Measurements from ENCODE around the gene KCNK3.

GRCh38 chr2:26692279-26692896, at the start of gene KCNK3:
- TF ChIP-seq POLR2AphosphoS5 (IDR thresholded peaks at IDR 0.05) (peak; percentile 19), CTCF (IDR thresholded peaks at IDR 0.05; ENCODE audit: poor library complexity, severe bottlenecking) (no peak), REST (IDR thresholded peaks at IDR 0.05; ENCODE audit: borderline replicate concordance) (peak; percentile 59), EZH2 (IDR thresholded peaks at IDR 0.05; ENCODE audit: borderline replicate concordance, insufficient read depth, low read length, poor library complexity, severe bottlenecking) (no peak), RAD21 (conservative IDR thresholded peaks at IDR 0.05) (no peak), MXI1 (conservative IDR thresholded peaks at IDR 0.05; ENCODE audit: poor library complexity, severe bottlenecking) (no peak), EP300 (conservative IDR thresholded peaks at IDR 0.05; ENCODE audit: poor library complexity, severe bottlenecking) (no peak), SMC3 (conservative IDR thresholded peaks at IDR 0.05; ENCODE audit: poor library complexity) (no peak), TAF1 (IDR thresholded peaks at IDR 0.05; ENCODE audit: low read depth) (no peak)
